AG04449 (cell line): ENCODE measurements around the gene RPS6KA5.
A peak's percentile ranks its signal among the peaks of the same experiment; 100 is the strongest.
"Not testable (repeated sequence)": the region's sequence is repeated elsewhere in the genome, so short reads cannot be mapped to it uniquely, and the experiment has no call there.

Experiments used
- CTCF ChIA-PET: fragments of 350-600 bp; formaldehyde crosslinking; extraction: SDS; loops from one replicate; lab custom pipeline; 2021; ENCODE audit warnings: antibody characterized with exemption; lab: Yijun Ruan, JAX
- POLR2A ChIA-PET: fragments of 400-600, 350-600 bp; formaldehyde crosslinking; extraction: SDS; loops from one replicate; lab custom pipeline; 2020; ENCODE audit warnings: antibody characterized with exemption, inconsistent platforms; lab: Yijun Ruan, JAX
- DNase-seq: peaks from one replicate; pipeline ENCODE4 v3.0.0-alpha.2; 2010; ENCODE audit warnings: low read depth, low spot score
- H3K4me3 ChIP-seq: 2 replicates; pipeline ENCODE4 v1.5.1; 2011; ENCODE audit warnings: low read depth, mild to moderate bottlenecking, control low read depth, low read length
- CTCF ChIP-seq: IDR thresholded peaks from one replicate; pipeline ENCODE4 v1.5.1; 2011; ENCODE audit warnings: mild to moderate bottlenecking, moderate library complexity, low read length, control low read depth, inconsistent platforms; ENCODE audit not compliant: insufficient read depth; ENCODE audit errors: missing control alignments

The RPS6KA5 gene

GRCh38 chr14:91029456-91030217, 30.8 kb downstream of the RPS6KA5 start:
- no peak for TF ChIP-seq CTCF
- DNase-seq, result no peak
- ChIA-PET POLR2A (no interaction called here), CTCF (interaction anchor here (1.5 kb wide), 1 partner anchor 144 kb away, joined by 3 read pairs; no protein-coding TSS in a partner anchor)
- H3K4me3 ChIP-seq, result no peak overlapping the region

- no peak overlapping the region for H3K4me3 ChIP-seq
- ChIA-PET CTCF (no interaction called here), POLR2A (no interaction called here)
- TF ChIP-seq CTCF, result no peak
- no peak for DNase-seq
Observed at GRCh38 chr14:91027561-91027960, 32.9 kb downstream of the RPS6KA5 start.

GRCh38 chr14:91022622-91023028, 37.8 kb downstream of the RPS6KA5 start:
- POLR2A ChIA-PET, CTCF ChIA-PET, DNase-seq: not testable (repeated sequence)
- peak overlapping the region; percentile 18; the same call in 1 of the 2 replicates for H3K4me3 ChIP-seq

- peak overlapping the region; percentile 4; the same call in 1 of the 2 replicates for H3K4me3 ChIP-seq
- DNase-seq, result no peak
- TF ChIP-seq CTCF, result no peak
- POLR2A ChIA-PET, result no interaction called here
- CTCF ChIA-PET, result no interaction called here
Observed at GRCh38 chr14:91021991-91022621, 38.3 kb downstream of the RPS6KA5 start.

- TF ChIP-seq CTCF, result no peak
- no peak for DNase-seq
- no peak overlapping the region for H3K4me3 ChIP-seq
- CTCF ChIA-PET, result no interaction called here
- POLR2A ChIA-PET, result no interaction called here
Observed at GRCh38 chr14:91021115-91021514, 39.3 kb downstream of the RPS6KA5 start.

- no peak for DNase-seq
- no peak overlapping the region for H3K4me3 ChIP-seq
- CTCF ChIA-PET, result no interaction called here
- TF ChIP-seq CTCF, result no peak
- POLR2A ChIA-PET, result no interaction called here
Observed at GRCh38 chr14:91019673-91020072, 40.8 kb downstream of the RPS6KA5 start.
